Mammary epithelial cell (primary cell): ENCODE data around the gene TMEM209.

ENCODE experiments used
- EZH2 ChIP-seq: IDR thresholded peaks from 2 replicates; pipeline ENCODE4 v1.6.1; 2012; ENCODE audit warnings: low read length, inconsistent platforms, borderline replicate concordance
- TF ChIP-seq, protein P1 (sequence below), 2 donors: IDR thresholded peaks in 1 of 2; conservative IDR thresholded peaks in 1 of 2; 2 replicates each; pipeline ENCODE4 v1.5.1; 2011 to 2012; ENCODE audit warnings: inconsistent platforms in 2 of 2, low read length in 2 of 2, mild to moderate bottlenecking in 2 of 2, control low read depth in 1 of 2, low read depth in 1 of 2; ENCODE audit not compliant: insufficient read depth in 1 of 2; ENCODE audit errors: extremely low read depth in 1 of 2

DNA sequence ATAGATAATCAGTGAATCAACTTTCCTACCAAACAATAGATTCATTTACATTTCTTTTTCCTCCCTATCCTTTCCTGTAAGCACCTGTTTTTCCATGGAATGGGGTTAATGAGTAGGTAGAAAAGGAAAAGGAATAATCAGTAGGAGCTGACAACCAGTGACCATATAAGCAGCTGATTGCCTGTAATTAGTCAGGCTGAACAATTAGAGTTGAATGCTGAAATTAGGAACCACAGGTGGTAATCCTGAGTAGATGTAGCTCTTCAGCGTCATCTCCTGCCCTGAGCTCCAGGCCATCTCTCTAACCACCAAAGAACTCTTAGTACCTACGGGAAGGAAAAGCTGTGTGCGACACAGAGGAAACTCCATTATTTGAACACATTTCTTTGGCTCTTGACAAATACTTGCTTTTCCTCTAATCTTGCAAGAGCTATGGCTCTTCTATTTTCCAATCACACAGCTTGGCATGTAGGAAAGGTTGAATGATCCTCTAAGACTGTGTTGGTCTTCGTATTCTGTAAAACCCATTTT is 71.0 kb downstream of the TMEM209 start:
- TF ChIP-seq, protein P1, sequence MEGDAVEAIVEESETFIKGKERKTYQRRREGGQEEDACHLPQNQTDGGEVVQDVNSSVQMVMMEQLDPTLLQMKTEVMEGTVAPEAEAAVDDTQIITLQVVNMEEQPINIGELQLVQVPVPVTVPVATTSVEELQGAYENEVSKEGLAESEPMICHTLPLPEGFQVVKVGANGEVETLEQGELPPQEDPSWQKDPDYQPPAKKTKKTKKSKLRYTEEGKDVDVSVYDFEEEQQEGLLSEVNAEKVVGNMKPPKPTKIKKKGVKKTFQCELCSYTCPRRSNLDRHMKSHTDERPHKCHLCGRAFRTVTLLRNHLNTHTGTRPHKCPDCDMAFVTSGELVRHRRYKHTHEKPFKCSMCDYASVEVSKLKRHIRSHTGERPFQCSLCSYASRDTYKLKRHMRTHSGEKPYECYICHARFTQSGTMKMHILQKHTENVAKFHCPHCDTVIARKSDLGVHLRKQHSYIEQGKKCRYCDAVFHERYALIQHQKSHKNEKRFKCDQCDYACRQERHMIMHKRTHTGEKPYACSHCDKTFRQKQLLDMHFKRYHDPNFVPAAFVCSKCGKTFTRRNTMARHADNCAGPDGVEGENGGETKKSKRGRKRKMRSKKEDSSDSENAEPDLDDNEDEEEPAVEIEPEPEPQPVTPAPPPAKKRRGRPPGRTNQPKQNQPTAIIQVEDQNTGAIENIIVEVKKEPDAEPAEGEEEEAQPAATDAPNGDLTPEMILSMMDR (conservative IDR thresholded peaks at IDR 0.05 in 1 of 2, IDR thresholded peaks at IDR 0.05 in 1 of 2; ENCODE audit: extremely low read depth in 1 of 2, insufficient read depth in 1 of 2, low read depth in 1 of 2, low read length in 2 of 2), result no peak
- no peak for TF ChIP-seq EZH2
